Tibial nerve (tissue), 4 donors: ENCODE data around the gene APC2. TPM values are rescaled to one million over a fixed set of nuclear protein-coding genes. Genes with fewer than 3 reads are reported as not detected.
"Not testable (repeated sequence)": the region's sequence is repeated elsewhere in the genome, so short reads cannot be mapped to it uniquely, and the experiment has no call there.

Source experiments
- DNase-seq, 2 donors: peaks; one replicate each; pipeline ENCODE4 v3.0.0-alpha.2; 2019; ENCODE audit warnings: low spot score in 2 of 2
- H3K27ac ChIP-seq, 4 donors: fragments of 200-600 bp; sonication (generic) in 3 of 4; one replicate each; pipeline ENCODE4 v1.5.1; 2017 to 2019; ENCODE audit warnings: mild to moderate bottlenecking in 1 of 4
- H3K27me3 ChIP-seq, 2 donors: fragments of 200-600 bp; sonication (generic) in 1 of 2; one replicate each; pipeline versions ENCODE4 v1.5.1 to v1.6.0; 2017 to 2019
- H3K36me3 ChIP-seq, 3 donors: fragments of 200-600 bp; sonication (generic); one replicate each; pipeline ENCODE4 v1.5.1; 2018 to 2019
- H3K4me1 ChIP-seq, 4 donors: fragments of 200-600 bp; sonication (generic) in 3 of 4; one replicate each; pipeline ENCODE4 v1.5.1; 2017 to 2019
- H3K4me3 ChIP-seq, 4 donors: fragments of 200-600 bp; sonication (generic) in 3 of 4; one replicate each; pipeline ENCODE4 v1.5.1; 2017 to 2019; ENCODE audit warnings: mild to moderate bottlenecking in 1 of 4, moderate library complexity in 1 of 4
- H3K9me3 ChIP-seq, 4 donors: fragments of 200-600 bp; sonication (generic) in 3 of 4; one replicate each; pipeline ENCODE4 v1.5.1; 2017 to 2019
- EP300 ChIP-seq, 2 donors: sonication (generic); formaldehyde crosslinking; IDR thresholded peaks; one replicate each; pipeline ENCODE4 v1.6.1; 2017; ENCODE audit warnings: antibody characterized with exemption in 2 of 2, mild to moderate bottlenecking in 1 of 2
- POLR2A ChIP-seq, 2 donors: fragments of 450-650 bp; IDR thresholded peaks; one replicate each; pipeline ENCODE4 v1.6.1; 2017; ENCODE audit warnings: antibody characterized with exemption in 2 of 2, mild to moderate bottlenecking in 2 of 2, moderate library complexity in 2 of 2
- WGBS, 2 donors: methylation state at CpG; one replicate each; pipeline ENCODE4 v1.1.5; 2018; 5-methylcytosine and 5-hydroxymethylcytosine counted together
- total RNA-seq, 4 donors: library from RNA; depleted of rRNA; stranded (reverse); fragments of >200 nt; gene quantifications; one replicate each; pipeline ENCODE4 v1.1.0, GENCODE V29; 2016
- TF ChIP-seq, protein P1 (sequence below), 5 experiments: fragments of 200-600 bp in 3 of 5; fragments of 450-650 bp in 2 of 5; sonication (generic) in 3 of 5; IDR thresholded peaks; one replicate each; pipeline ENCODE4 v1.5.1; 2016 to 2019; ENCODE audit warnings: antibody characterized with exemption in 5 of 5, mild to moderate bottlenecking in 3 of 5, moderate library complexity in 2 of 5

Gene APC2
- total RNA-seq, 4 donors from 2014 or later, result 1.7 to 10.2 (median 4.2) TPM

DNA sequence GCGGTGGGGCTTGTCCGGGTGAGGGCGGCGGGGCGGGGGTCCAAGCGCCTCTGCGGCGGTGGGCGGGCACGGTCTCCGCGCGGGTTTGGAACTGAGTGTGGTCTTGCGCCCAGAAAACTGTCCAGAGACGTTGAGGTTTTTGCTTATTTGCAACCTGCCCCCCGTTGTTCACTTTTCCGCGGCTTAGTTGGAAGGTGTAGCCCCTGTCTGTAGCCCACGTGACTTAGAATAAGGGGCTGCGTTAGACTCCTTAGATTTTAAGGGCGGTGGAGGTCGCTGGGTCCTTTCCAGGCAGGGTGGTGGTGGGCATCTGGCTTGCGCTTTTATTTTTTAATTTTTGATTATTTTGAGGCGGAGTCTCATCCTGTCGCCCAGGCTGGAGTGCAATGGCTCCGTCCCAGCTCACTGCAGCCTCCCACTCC is 11.0 kb upstream of the APC2 start:
- Histone ChIP-seq H3K4me3 (peak overlapping the region; percentile 74 to 99 (median 91)), H3K27me3 (no peaks in the 10 kb centered on the region), H3K36me3 (peaks cover 13 to 62% (median 26%) of the 10 kb centered on the region in 3 donors), H3K27ac (peak overlapping the region; percentile 63 to 93 (median 88)), H3K9me3 (no peaks in the 10 kb centered on the region), H3K4me1 (peaks cover 0 to 28% (median 18%) of the 10 kb centered on the region in 4 donors)
- 0 to 5% methylated on average over 11 to 13 of the region's 26 CpGs for WGBS, 2 donors
- TF ChIP-seq POLR2A (IDR thresholded peaks at IDR 0.05) (no peak), EP300 (IDR thresholded peaks at IDR 0.05) (no peak)
- TF ChIP-seq, protein P1, sequence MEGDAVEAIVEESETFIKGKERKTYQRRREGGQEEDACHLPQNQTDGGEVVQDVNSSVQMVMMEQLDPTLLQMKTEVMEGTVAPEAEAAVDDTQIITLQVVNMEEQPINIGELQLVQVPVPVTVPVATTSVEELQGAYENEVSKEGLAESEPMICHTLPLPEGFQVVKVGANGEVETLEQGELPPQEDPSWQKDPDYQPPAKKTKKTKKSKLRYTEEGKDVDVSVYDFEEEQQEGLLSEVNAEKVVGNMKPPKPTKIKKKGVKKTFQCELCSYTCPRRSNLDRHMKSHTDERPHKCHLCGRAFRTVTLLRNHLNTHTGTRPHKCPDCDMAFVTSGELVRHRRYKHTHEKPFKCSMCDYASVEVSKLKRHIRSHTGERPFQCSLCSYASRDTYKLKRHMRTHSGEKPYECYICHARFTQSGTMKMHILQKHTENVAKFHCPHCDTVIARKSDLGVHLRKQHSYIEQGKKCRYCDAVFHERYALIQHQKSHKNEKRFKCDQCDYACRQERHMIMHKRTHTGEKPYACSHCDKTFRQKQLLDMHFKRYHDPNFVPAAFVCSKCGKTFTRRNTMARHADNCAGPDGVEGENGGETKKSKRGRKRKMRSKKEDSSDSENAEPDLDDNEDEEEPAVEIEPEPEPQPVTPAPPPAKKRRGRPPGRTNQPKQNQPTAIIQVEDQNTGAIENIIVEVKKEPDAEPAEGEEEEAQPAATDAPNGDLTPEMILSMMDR (IDR thresholded peaks at IDR 0.05), result no peak
- no peak for DNase-seq

DNA sequence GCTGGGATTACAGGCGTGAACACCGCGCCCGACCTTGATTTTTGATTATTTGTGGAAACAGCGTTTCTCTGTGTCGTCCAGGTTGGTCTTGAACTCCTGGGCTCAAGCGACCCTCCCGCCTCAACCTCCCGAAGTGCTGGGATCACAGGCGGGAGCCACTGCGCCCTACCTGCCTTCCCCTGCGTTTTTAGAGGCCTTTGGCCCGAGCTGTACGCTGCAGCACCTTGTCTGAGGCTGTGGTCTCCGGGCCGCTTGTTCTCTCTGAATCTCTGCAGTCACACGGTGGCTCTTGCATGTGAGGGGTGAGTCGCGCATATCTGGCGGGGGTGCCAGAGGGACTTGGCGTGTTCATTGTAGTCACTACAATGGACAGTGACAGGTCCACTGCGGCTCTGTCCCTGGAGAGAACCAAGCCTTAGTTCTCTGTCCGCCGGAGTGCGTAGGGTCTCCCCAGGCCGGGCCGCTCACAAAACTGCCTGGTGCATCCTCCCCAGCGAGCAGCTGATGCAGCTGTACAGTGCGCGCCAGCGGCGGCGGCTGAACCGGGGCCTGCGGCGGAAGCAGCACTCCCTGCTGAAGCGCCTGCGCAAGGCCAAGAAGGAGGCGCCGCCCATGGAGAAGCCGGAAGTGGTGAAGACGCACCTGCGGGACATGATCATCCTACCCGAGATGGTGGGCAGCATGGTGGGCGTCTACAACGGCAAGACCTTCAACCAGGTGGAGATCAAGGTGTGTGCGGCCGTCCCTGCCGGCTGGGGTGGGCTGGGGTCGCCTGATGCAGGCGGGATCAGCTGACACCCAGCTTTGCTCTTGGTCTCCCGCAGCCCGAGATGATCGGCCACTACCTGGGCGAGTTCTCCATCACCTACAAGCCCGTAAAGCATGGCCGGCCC is 10.2 kb upstream of the APC2 start:
- H3K9me3 ChIP-seq, H3K27me3 ChIP-seq, DNase-seq: not testable (repeated sequence)
- WGBS, 2 donors, result 83 to 87% methylated on average over 47 to 55 of the region's 57 CpGs
- peak overlapping the region in 3 of 4 donors; percentile 88 to 93 (median 89) for H3K27ac ChIP-seq
- H3K4me1 ChIP-seq, result peaks cover 0 to 32% (median 20%) of the 10 kb centered on the region in 4 donors
- H3K4me3 ChIP-seq, result peak overlapping the region; percentile 74 to 99 (median 91)
- H3K36me3 ChIP-seq, result peaks cover 9 to 54% (median 20%) of the 10 kb centered on the region in 3 donors

DNA sequence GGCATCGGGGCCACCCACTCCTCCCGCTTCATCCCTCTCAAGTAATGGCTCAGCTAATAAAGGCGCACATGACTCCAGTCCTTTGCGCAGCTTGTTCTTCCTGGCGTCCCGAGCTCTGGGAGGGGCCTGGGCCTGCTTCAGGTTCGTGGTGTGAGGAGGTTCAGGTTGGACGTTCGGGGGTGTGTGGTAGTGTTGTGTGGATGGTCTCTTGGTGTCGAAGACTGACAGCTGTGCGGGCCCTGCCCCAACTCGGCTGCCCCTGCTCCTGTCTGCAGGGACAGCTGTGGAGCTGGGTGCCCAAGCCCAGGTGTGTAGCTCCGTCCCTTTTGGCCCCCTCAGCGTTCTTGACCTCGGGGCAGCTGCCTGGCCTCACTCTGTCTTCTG is 9.5 kb upstream of the APC2 start:
- Histone ChIP-seq H3K27ac (no peak overlapping the region), H3K36me3 (peaks cover 9 to 48% (median 20%) of the 10 kb centered on the region in 3 donors), H3K4me3 (no peak overlapping the region), H3K27me3 (peaks cover 0 to 2% of the 10 kb centered on the region in 2 donors), H3K9me3 (no peaks in the 10 kb centered on the region), H3K4me1 (peaks cover 0 to 39% (median 23%) of the 10 kb centered on the region in 4 donors)
- DNase-seq, result no peak
- 92% methylated on average over 11 of the region's 15 CpGs; no CpG with 5 or more reads in 1 of the 2 donors for WGBS, 2 donors
- TF ChIP-seq EP300 (IDR thresholded peaks at IDR 0.05) (no peak), POLR2A (IDR thresholded peaks at IDR 0.05) (no peak)
- TF ChIP-seq, protein P1 (IDR thresholded peaks at IDR 0.05), result no peak

DNA sequence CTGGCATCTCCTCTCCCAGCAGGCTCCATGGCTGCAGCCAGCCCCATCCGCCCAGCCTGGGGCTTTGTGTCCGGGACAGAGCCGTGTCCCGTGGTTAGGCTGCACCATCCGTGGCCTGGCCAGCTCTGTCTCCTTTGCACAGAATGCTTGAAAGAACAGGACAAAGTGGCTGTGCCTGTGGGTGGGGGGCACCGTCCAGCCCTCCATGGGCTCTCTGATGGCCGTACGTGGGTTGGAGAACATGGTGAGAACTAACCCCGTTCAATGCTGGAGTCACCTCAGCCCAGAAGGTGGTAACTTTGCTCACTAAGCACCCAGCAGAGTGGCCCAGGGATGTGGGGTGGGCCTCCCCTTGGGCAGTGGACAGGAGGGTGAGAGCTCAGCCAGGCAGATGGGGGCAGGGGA is 8.9 kb upstream of the APC2 start:
- Histone ChIP-seq H3K4me3 (no peak overlapping the region), H3K36me3 (peaks cover 9 to 42% (median 20%) of the 10 kb centered on the region in 3 donors), H3K4me1 (peaks cover 0 to 45% (median 29%) of the 10 kb centered on the region in 4 donors), H3K9me3 (no peaks in the 10 kb centered on the region), H3K27ac (no peak overlapping the region), H3K27me3 (peaks cover 0 to 8% of the 10 kb centered on the region in 2 donors)
- TF ChIP-seq, protein P1 (IDR thresholded peaks at IDR 0.05), result no peak
- 86 to 92% methylated on average over 5 to 6 of the region's 9 CpGs for WGBS, 2 donors
- no peak for DNase-seq

DNA sequence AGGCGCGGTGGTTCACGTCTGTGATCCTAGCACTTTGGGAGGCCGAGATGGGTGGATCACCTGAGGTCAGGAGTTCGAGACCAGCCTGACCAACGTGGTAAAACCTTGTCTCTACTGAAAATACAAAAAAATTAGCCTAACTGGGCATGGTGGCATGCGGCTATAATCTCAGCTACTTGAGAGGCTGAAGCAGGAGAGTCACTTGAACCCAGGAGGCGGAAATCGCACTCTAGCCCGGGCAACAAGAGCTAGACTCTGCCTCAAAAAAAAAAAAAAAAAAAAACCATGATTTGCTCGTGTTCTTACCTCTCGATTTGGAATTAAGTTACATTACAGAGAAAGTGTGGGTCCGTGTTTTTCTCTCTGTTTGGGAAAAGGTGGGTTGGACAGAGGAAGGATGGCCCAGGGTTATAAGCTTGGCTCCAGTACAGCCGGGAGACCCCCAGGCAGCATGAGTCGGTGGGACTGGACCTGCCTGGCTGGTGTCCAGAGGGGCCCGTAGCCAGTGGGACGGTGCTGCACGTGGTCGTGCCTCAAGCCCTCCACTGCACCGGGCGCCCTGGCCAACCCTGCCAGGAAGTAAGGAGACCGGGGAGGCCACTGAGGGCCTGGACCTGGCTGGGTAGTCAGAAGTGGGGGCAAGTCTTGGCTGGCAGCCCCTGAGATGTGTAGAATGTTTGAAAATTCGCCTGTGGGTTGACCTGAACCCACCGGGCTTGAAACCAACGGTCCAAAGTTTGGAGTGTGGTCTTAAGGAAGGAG is 8.1 kb upstream of the APC2 start:
- Histone ChIP-seq H3K27me3 (peaks cover 0 to 17% of the 10 kb centered on the region in 2 donors), H3K4me3 (no peak overlapping the region), H3K27ac (no peak overlapping the region), H3K4me1 (peaks cover 0 to 53% (median 36%) of the 10 kb centered on the region in 4 donors), H3K36me3 (peaks cover 9 to 38% (median 20%) of the 10 kb centered on the region in 3 donors), H3K9me3 (no peaks in the 10 kb centered on the region)
- TF ChIP-seq POLR2A (IDR thresholded peaks at IDR 0.05) (no peak), EP300 (IDR thresholded peaks at IDR 0.05) (no peak)
- TF ChIP-seq, protein P1 (IDR thresholded peaks at IDR 0.05), result no peak
- DNase-seq, result no peak
- 83 to 89% methylated on average over 25 of the region's 25 CpGs for WGBS, 2 donors
